NB4 (cell line): ENCODE results near the gene BIRC6.

Experiments used
- DNase-seq: peaks from one replicate; pipeline ENCODE4 v3.0.0; 2010; ENCODE audit warnings: low read depth
- H3K4me3 ChIP-seq: one replicate; pipeline ENCODE4 v1.5.1; 2011; ENCODE audit warnings: mild to moderate bottlenecking, low read depth, low read length, moderate library complexity
- MYC ChIP-seq: IDR thresholded peaks from 2 replicates; pipeline ENCODE4 v1.6.1; 2011; ENCODE audit warnings: low read depth, low read length
- POLR2A ChIP-seq: IDR thresholded peaks from 2 replicates; pipeline ENCODE4 v1.6.1; 2011; ENCODE audit warnings: mild to moderate bottlenecking; ENCODE audit not compliant: insufficient read length; ENCODE audit errors: extremely low read depth
- TF ChIP-seq, protein P1 (sequence below): IDR thresholded peaks from 2 replicates; pipeline ENCODE4 v1.6.1; 2011; ENCODE audit warnings: low read depth, low read length
- TF ChIP-seq, protein P2 (sequence below): IDR thresholded peaks from one replicate; pipeline ENCODE4 v1.5.1; 2012; ENCODE audit warnings: low read depth, low read length

The BIRC6 gene

DNA sequence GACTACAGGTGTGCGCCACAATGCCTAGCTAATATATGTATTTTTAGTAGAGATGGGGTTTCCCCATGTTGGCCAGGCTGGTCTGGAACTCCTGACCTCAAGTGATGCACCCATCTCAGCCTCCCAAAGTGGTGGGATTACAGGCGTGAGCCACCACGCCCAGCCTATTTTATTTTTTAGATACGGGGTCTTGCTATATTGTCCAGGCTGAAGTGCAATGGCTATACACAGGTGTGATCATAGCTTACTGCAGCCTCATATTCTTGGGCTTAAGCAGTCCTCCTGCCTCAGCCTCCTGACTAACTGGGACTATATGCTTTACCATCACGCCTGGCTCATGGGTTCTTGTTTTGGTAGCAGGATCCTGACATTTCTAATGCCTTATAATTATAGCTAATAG is 42.4 kb downstream of the BIRC6 start:
- TF ChIP-seq, protein P1, sequence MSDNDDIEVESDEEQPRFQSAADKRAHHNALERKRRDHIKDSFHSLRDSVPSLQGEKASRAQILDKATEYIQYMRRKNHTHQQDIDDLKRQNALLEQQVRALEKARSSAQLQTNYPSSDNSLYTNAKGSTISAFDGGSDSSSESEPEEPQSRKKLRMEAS, result no peak
- TF ChIP-seq POLR2A, result no peak
- TF ChIP-seq, protein P2, sequence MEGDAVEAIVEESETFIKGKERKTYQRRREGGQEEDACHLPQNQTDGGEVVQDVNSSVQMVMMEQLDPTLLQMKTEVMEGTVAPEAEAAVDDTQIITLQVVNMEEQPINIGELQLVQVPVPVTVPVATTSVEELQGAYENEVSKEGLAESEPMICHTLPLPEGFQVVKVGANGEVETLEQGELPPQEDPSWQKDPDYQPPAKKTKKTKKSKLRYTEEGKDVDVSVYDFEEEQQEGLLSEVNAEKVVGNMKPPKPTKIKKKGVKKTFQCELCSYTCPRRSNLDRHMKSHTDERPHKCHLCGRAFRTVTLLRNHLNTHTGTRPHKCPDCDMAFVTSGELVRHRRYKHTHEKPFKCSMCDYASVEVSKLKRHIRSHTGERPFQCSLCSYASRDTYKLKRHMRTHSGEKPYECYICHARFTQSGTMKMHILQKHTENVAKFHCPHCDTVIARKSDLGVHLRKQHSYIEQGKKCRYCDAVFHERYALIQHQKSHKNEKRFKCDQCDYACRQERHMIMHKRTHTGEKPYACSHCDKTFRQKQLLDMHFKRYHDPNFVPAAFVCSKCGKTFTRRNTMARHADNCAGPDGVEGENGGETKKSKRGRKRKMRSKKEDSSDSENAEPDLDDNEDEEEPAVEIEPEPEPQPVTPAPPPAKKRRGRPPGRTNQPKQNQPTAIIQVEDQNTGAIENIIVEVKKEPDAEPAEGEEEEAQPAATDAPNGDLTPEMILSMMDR, result no peak
- no peak for TF ChIP-seq MYC
- DNase-seq, result no peak
- H3K4me3 ChIP-seq, result no peak overlapping the region

DNA sequence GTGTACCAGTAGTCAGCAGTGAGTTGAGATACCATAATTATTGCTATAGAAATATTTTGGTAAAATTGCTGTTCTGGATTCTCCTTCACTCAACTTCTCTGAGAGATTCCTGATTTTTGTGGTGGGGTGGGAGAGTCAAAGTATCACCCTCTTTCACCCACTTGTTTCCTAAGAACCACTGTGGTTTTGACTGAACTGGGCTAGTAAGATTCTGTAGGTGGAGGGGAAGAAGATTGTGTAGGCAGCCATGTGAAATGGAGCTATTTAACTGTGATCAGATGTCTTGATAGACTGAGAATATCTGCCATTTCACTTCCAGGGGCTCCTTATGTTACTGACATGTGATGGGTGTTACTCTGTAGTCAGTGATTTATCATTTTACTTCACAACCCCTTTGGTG is 45.3 kb downstream of the BIRC6 start:
- no peak overlapping the region for H3K4me3 ChIP-seq
- TF ChIP-seq MYC, result no peak
- TF ChIP-seq, protein P1, result no peak
- TF ChIP-seq POLR2A, result no peak
- TF ChIP-seq, protein P2, result no peak
- no peak for DNase-seq

DNA sequence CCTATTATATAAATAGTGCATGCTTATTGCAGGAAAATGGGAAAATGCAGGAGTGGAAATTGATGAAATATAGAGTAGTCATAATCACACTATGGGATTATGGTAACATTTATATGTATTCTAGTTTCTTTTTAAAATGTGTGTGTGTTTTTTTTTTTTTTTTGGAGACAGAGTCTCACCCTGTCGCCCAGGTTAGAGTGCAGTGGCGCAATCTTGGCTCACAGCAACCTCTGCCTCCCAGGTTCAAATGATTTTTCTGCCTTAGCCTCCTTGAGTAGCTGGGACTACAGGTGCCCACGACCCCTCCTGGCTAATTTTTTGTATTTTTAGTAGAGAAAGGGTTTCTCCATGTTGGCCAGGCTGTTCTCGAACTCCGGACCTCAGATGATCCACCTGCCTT is 47.0 kb downstream of the BIRC6 start:
- H3K4me3 ChIP-seq, result no peak overlapping the region
- TF ChIP-seq, protein P1, result no peak
- TF ChIP-seq POLR2A (no peak), MYC (no peak)
- TF ChIP-seq, protein P2, result no peak
- no peak for DNase-seq

DNA sequence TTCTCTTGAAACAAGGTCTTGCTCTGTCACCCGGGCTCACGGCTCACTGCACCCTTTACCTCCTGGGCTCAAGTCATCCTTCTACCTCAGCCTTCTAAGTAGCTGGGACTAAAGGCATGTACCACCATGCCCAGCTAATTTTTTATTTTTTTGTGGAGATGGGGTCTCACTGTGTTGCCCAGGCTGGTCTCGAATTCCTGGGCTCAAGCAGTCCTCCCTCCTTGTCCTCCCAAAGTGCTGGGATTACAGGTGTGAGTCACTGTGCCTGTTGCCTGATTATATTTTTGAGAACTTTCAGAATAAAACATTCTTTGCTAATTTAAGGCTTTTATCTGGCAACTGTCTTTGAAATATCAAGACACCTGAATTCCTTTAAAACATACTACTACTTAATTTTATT is 47.9 kb downstream of the BIRC6 start:
- TF ChIP-seq POLR2A (no peak), MYC (no peak)
- TF ChIP-seq, protein P1, result no peak
- TF ChIP-seq, protein P2, result no peak
- H3K4me3 ChIP-seq, result no peak overlapping the region
- DNase-seq, result no peak

DNA sequence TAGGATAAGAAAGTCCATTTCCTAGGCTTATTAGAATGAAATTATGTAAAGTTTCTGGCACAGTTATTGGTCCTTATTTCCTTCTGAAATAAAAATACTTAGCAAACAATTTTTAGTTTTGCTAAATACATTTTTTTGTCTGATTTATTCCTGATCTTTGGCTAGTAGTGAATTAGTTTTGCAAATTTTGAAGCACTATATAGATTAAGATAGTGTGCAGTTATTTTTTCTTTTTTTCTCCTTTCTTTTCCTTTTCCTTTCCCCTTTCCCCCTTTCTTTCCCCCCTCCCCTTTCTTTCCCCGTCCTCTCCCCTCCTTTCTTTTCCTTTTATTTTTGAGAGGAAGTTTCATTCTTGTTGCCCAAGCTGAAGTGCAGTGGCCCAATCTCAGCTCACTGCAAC is 59.7 kb downstream of the BIRC6 start:
- no peak overlapping the region for H3K4me3 ChIP-seq
- TF ChIP-seq, protein P1, result no peak
- TF ChIP-seq, protein P2, result no peak
- TF ChIP-seq MYC, result no peak
- TF ChIP-seq POLR2A, result no peak
- no peak for DNase-seq

DNA sequence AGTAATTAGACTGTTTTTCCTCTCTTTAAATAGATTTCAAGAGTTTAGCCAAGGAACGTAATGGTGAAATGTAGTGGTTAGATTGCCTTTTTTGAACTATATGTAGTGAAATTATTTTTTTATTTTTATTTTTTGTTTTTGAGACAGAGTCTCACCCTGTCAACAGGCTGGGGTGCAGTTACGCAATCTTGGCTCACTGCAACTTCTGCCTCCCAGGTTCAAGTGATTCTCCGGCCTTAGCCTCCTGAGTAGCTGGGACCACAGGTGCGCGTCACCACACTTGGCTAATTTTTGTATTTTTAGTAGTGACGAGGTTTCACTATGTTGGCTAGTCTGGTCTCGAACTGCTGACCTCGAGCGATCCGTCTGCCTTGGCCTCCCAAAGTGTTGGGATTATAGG is 60.8 kb downstream of the BIRC6 start:
- TF ChIP-seq, protein P2, result no peak
- TF ChIP-seq MYC (no peak), POLR2A (no peak)
- TF ChIP-seq, protein P1, result no peak

More for the DNA sequence above, 60.8 kb downstream of the BIRC6 start:
- H3K4me3 ChIP-seq, result no peak overlapping the region
- peak; percentile 14 for DNase-seq
